IMR-90 (cell line): ENCODE measurements around the gene KCNMB2. TPM values are rescaled to one million over a fixed set of nuclear protein-coding genes. Genes with fewer than 3 reads are reported as not detected.

Experiments
- ATAC-seq: fragments of 200-7000 bp; cut with Tn5 transposase; 2 replicates; pipeline ENCODE4 v1.9.1; 2020; ENCODE audit warnings: low read depth, mild to moderate bottlenecking, moderate library complexity
- BruUV-seq: library from RNA; stranded (reverse); fragments of 400-500 nt; replicated peaks from 2 replicates; lab custom pipeline; 2021; lab: Mats Ljungman, UMichigan
- CTCF ChIA-PET: fragments of 300-600 bp; formaldehyde crosslinking; extraction: SDS; loops from one replicate; lab custom pipeline; 2021; ENCODE audit warnings: antibody characterized with exemption; lab: Yijun Ruan, JAX
- POLR2A ChIA-PET: fragments of 300-600 bp; sonication (Branson Sonifier 250); formaldehyde crosslinking; loops from one replicate; lab custom pipeline; 2022; ENCODE audit warnings: antibody characterized with exemption; ENCODE audit not compliant: unreplicated experiment; lab: Charles Lee
- DNase-seq: peaks from one replicate; pipeline ENCODE4 v3.0.0; 2013
- H2AFZ ChIP-seq: replicated peaks from 2 replicates; pipeline ENCODE3; 2013; ENCODE audit warnings: low read length, mild to moderate bottlenecking; ENCODE audit not compliant: poor library complexity
- H2AK5ac ChIP-seq: 2 replicates; pipeline ENCODE4 v1.6.1; 2013; ENCODE audit warnings: low read depth, low read length, inconsistent platforms
- H2AK9ac ChIP-seq: replicated peaks from 2 replicates; pipeline ENCODE3; 2013; ENCODE audit warnings: mild to moderate bottlenecking, low read depth, low read length, moderate library complexity; ENCODE audit not compliant: poor library complexity
- H2BK120ac ChIP-seq: 2 replicates; pipeline ENCODE4 v1.6.1; 2013; ENCODE audit warnings: low read depth, low read length, inconsistent platforms
- H2BK15ac ChIP-seq: 3 replicates; pipeline ENCODE4 v1.6.1; 2013; ENCODE audit warnings: low read depth, low read length, inconsistent platforms
- H2BK20ac ChIP-seq: 2 replicates; pipeline ENCODE4 v1.6.1; 2013; ENCODE audit warnings: low read depth, mild to moderate bottlenecking, inconsistent platforms, low read length, moderate library complexity
- H2BK5ac ChIP-seq: 2 replicates; pipeline ENCODE4 v1.6.1; 2013; ENCODE audit warnings: mild to moderate bottlenecking, low read depth, low read length, inconsistent platforms; ENCODE audit not compliant: poor library complexity, severe bottlenecking
- H3K14ac ChIP-seq: replicated peaks from 2 replicates; pipeline ENCODE4 v1.6.1; 2013; ENCODE audit warnings: low read depth, low read length, inconsistent platforms
- H3K18ac ChIP-seq: 2 replicates; pipeline ENCODE4 v1.6.1; 2013; ENCODE audit warnings: low read depth, low read length, control low read depth
- H3K23ac ChIP-seq: 2 replicates; pipeline ENCODE4 v1.6.1; 2013; ENCODE audit warnings: low read depth, low read length, inconsistent platforms
- H3K27ac ChIP-seq: 2 replicates; pipeline ENCODE4 v1.5.1; 2013; ENCODE audit warnings: mild to moderate bottlenecking, control low read depth, low read length; ENCODE audit not compliant: insufficient read depth
- H3K27me3 ChIP-seq: 2 replicates; pipeline ENCODE4 v1.6.1; 2013; ENCODE audit warnings: low read length; ENCODE audit not compliant: control insufficient read depth, insufficient read depth
- H3K36me3 ChIP-seq: 2 replicates; pipeline ENCODE4 v1.6.1; 2013; ENCODE audit warnings: low read length, mixed read lengths; ENCODE audit not compliant: control insufficient read depth, insufficient read depth
- H3K4ac ChIP-seq: 2 replicates; pipeline ENCODE4 v1.6.1; 2013; ENCODE audit warnings: low read depth, low read length, inconsistent platforms
- H3K4me1 ChIP-seq: 2 replicates; pipeline ENCODE4 v1.6.1; 2013; ENCODE audit warnings: low read length, mixed read lengths; ENCODE audit not compliant: control insufficient read depth, insufficient read depth
- H3K4me2 ChIP-seq: 2 replicates; pipeline ENCODE4 v1.6.1; 2013; ENCODE audit warnings: low read depth, mild to moderate bottlenecking, control low read depth, low read length, moderate library complexity
- H3K4me3 ChIP-seq: 2 replicates; pipeline ENCODE4 v1.5.1; 2013; ENCODE audit warnings: low read depth, mild to moderate bottlenecking, control low read depth, low read length, moderate library complexity; ENCODE audit not compliant: insufficient read depth
- H3K56ac ChIP-seq: 2 replicates; pipeline ENCODE4 v1.6.1; 2013; ENCODE audit warnings: low read length, inconsistent platforms; ENCODE audit not compliant: insufficient read depth; ENCODE audit errors: extremely low read depth
- H3K79me1 ChIP-seq, 2 experiments: 2 replicates each; pipeline ENCODE4 v1.6.1; 2013; ENCODE audit warnings: low read length in 2 of 2, inconsistent platforms in 1 of 2, low read depth in 1 of 2
- H3K9ac ChIP-seq: 2 replicates; pipeline ENCODE4 v1.6.1; 2013; ENCODE audit warnings: low read depth, low read length, control low read depth
- H3K9me1 ChIP-seq: 2 replicates; pipeline ENCODE4 v1.6.1; 2013; ENCODE audit warnings: low read length, inconsistent platforms; ENCODE audit not compliant: insufficient read depth
- H3K9me3 ChIP-seq: 2 replicates; pipeline ENCODE4 v1.6.1; 2013; ENCODE audit warnings: low read length; ENCODE audit not compliant: control insufficient read depth, insufficient read depth
- H4K20me1 ChIP-seq: 2 replicates; pipeline ENCODE4 v1.6.1; 2013; ENCODE audit warnings: low read length, inconsistent platforms; ENCODE audit not compliant: insufficient read depth
- H4K5ac ChIP-seq: 2 replicates; pipeline ENCODE4 v1.6.1; 2013; ENCODE audit warnings: mild to moderate bottlenecking, low read depth, low read length, control low read depth
- H4K8ac ChIP-seq, 2 experiments: 2 replicates each; pipeline ENCODE4 v1.6.1; 2013; ENCODE audit warnings: low read depth in 2 of 2, low read length in 2 of 2, control low read depth in 1 of 2, inconsistent platforms in 1 of 2
- H4K91ac ChIP-seq: 2 replicates; pipeline ENCODE4 v1.6.1; 2013; ENCODE audit warnings: low read depth, low read length, inconsistent platforms; ENCODE audit not compliant: insufficient read depth
- BHLHE40 ChIP-seq: fragments of 150-350 bp; IDR thresholded peaks from 2 replicates; pipeline ENCODE4 v1.6.1; 2016; ENCODE audit warnings: mild to moderate bottlenecking, low read depth, low read length
- CEBPB ChIP-seq: IDR thresholded peaks from 2 replicates; pipeline ENCODE4 v1.6.1; 2012; ENCODE audit warnings: low read depth, low read length, improper control_type of control experiment
- CHD1 ChIP-seq: IDR thresholded peaks from 2 replicates; pipeline ENCODE4 v1.6.1; 2012; ENCODE audit warnings: low read depth, low read length, improper control_type of control experiment
- FOS ChIP-seq: fragments of 150-350 bp; IDR thresholded peaks from 2 replicates; pipeline ENCODE4 v1.6.1; 2016; ENCODE audit warnings: low read depth, low read length
- MAFK ChIP-seq: IDR thresholded peaks from 2 replicates; pipeline ENCODE4 v1.6.1; 2012; ENCODE audit warnings: low read depth, low read length, improper control_type of control experiment
- MAZ ChIP-seq: IDR thresholded peaks from 2 replicates; pipeline ENCODE4 v1.6.1; 2012; ENCODE audit warnings: low read depth, mild to moderate bottlenecking, low read length, improper control_type of control experiment, moderate library complexity, borderline replicate concordance
- MXI1 ChIP-seq: IDR thresholded peaks from 2 replicates; pipeline ENCODE4 v1.6.1; 2012; ENCODE audit warnings: low read depth, mild to moderate bottlenecking, low read length, moderate library complexity, borderline replicate concordance
- NFE2L2 ChIP-seq: fragments of 150-350 bp; IDR thresholded peaks from 2 replicates; pipeline ENCODE4 v1.6.1; 2016; ENCODE audit warnings: low read depth, mild to moderate bottlenecking, low read length
- POLR2A ChIP-seq: IDR thresholded peaks from 2 replicates; pipeline ENCODE4 v1.6.1; 2012; ENCODE audit warnings: mild to moderate bottlenecking, low read depth, low read length
- RAD21 ChIP-seq: IDR thresholded peaks from 2 replicates; pipeline ENCODE4 v1.6.1; 2012; ENCODE audit warnings: low read length, improper control_type of control experiment
- RCOR1 ChIP-seq: IDR thresholded peaks from 2 replicates; pipeline ENCODE4 v1.6.1; 2012; ENCODE audit warnings: mild to moderate bottlenecking, low read length, improper control_type of control experiment; ENCODE audit not compliant: insufficient replicate concordance
- RFX5 ChIP-seq: IDR thresholded peaks from 2 replicates; pipeline ENCODE4 v1.8.0; 2012; ENCODE audit warnings: low read depth, mild to moderate bottlenecking, low read length, moderate library complexity
- SMC3 ChIP-seq: fragments of 150-350 bp; IDR thresholded peaks from 2 replicates; pipeline ENCODE4 v1.6.1; 2016; ENCODE audit warnings: low read depth, mild to moderate bottlenecking, antibody characterized with exemption, low read length, moderate library complexity
- USF2 ChIP-seq: fragments of 150-350 bp; IDR thresholded peaks from 2 replicates; pipeline ENCODE4 v1.6.1; 2017; ENCODE audit warnings: mild to moderate bottlenecking, antibody characterized with exemption, low read length, low read depth
- WGBS, 2 experiments: methylation state at CpG; one replicate each; pipeline versions ENCODE4 v1.1.5 to v1.1.7; 2013; ENCODE audit warnings: missing lambda C conversion rate in 2 of 2; ENCODE audit not compliant: insufficient read length in 1 of 2; ENCODE audit errors: extremely low coverage in 2 of 2; 5-methylcytosine and 5-hydroxymethylcytosine counted together
- dilution Hi-C: fragments of 300-500 bp; cut with HindIII; formaldehyde crosslinking; loops from one replicate; pipeline ENCODE4 v1.14.3; 2018; ENCODE audit warnings: low sequenced_read_pairs; ENCODE audit not compliant: unreplicated experiment
- in situ Hi-C: fragments of 300-500 bp; cut with MboI; formaldehyde crosslinking; loops from 3 replicates; pipeline ENCODE4 v1.14.3; 2019; ENCODE audit warnings: low sequenced_read_pairs, inconsistent platforms, mixed read lengths
- intact Hi-C: fragments of 100-400 bp; cut with micrococcal nuclease; formaldehyde crosslinking; loops from 2 replicates; pipeline ENCODE4 v1.10.0; 2022
- polyA plus RNA-seq, 3 experiments: library from polyadenylated mRNA; depleted of rRNA; stranded (reverse); fragments of >200 nt; gene quantifications; 2 replicates each; pipeline ENCODE4 v1.2.3, GENCODE V29; 2012; ENCODE audit warnings: low replicate concordance in 1 of 3
- total RNA-seq: library from RNA; depleted of rRNA; stranded (reverse); fragments of >200 nt; gene quantifications from 2 replicates; pipeline ENCODE4 v1.2.3, GENCODE V29; 2012
- TF ChIP-seq, protein P1 (sequence below): fragments of 150-350 bp; IDR thresholded peaks from 2 replicates; pipeline ENCODE4 v1.6.1; 2016; ENCODE audit warnings: low read depth, mild to moderate bottlenecking, low read length, moderate library complexity, borderline replicate concordance
- TF ChIP-seq, protein P2 (sequence below): conservative IDR thresholded peaks from 2 replicates; pipeline ENCODE4 v1.5.1; 2012; ENCODE audit warnings: mild to moderate bottlenecking, low read depth, low read length, improper control_type of control experiment

KCNMB2 gene
- total and polyA plus RNA-seq, 2 of the 4 experiments (the other 2 are of a cell fraction) = not detected

DNA sequence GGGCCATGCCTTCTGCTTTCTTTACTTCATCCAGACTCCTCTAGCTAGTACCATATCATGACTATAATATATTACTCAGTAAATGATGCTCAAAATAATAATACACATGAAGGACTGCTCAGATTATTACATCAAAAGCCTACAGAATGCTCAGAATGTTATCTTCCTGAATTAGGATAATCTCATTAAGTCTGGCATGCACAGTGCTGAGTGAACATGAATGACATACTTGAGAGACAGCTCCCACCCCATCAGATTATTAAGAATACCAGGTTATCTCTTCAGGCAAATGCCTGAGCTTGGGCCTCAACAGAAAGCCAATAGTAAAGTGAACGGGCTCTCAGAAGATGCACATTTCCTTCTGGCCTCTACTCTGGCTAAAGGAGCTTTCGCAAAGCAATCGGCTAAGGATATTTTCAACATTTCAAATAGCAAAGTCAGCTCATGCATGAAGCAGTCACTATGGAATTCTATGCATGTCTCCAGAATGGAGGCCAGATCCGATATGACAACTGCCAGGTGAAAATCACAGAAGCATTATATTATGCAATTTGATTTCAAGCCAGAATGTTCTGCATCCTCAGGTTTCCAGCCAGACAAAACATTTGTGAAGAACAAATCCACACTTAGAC is 122.6 kb downstream of the KCNMB2 start:
- Histone ChIP-seq H3K4me2 (no peak overlapping the region), H3K4me3 (no peak overlapping the region), H4K20me1 (no peaks in the 10 kb centered on the region), H3K27ac (no peak overlapping the region), H3K9me1 (no peaks in the 10 kb centered on the region), H2BK120ac (no peak overlapping the region), H3K79me1 (no peaks in the 10 kb centered on the region), H2AK9ac (no peak overlapping the region), H4K91ac (no peak overlapping the region), H3K14ac (no peak overlapping the region), H3K9me3 (no peaks in the 10 kb centered on the region), H2AFZ (no peak overlapping the region), H3K4me1 (no peaks in the 10 kb centered on the region), H3K9ac (no peak overlapping the region), H3K56ac (no peak overlapping the region), H4K8ac (no peak overlapping the region), H3K27me3 (no peaks in the 10 kb centered on the region), H2AK5ac (no peak overlapping the region), H2BK20ac (no peak overlapping the region), H2BK5ac (no peak overlapping the region), H3K23ac (no peak overlapping the region), H3K4ac (no peak overlapping the region), H4K5ac (no peak overlapping the region), H3K18ac (no peak overlapping the region), H3K36me3 (no peaks in the 10 kb centered on the region), H2BK15ac (no peak overlapping the region)
- dilution Hi-C loops = no loop called here
- POLR2A ChIA-PET = no interaction called here
- in situ Hi-C loops = no loop called here
- 43% methylated on average over 1 of the region's 4 CpGs; no CpG with 5 or more reads in 1 of the 2 experiments for WGBS, 2 experiments
- BruUV-seq = no TSS peak
- no peak for ATAC-seq
- CTCF ChIA-PET = no interaction called here
- TF ChIP-seq, protein P1, sequence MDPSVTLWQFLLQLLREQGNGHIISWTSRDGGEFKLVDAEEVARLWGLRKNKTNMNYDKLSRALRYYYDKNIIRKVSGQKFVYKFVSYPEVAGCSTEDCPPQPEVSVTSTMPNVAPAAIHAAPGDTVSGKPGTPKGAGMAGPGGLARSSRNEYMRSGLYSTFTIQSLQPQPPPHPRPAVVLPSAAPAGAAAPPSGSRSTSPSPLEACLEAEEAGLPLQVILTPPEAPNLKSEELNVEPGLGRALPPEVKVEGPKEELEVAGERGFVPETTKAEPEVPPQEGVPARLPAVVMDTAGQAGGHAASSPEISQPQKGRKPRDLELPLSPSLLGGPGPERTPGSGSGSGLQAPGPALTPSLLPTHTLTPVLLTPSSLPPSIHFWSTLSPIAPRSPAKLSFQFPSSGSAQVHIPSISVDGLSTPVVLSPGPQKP = no peak
- no peak for TF ChIP-seq CEBPB
- TF ChIP-seq MAZ = no peak
- no peak for TF ChIP-seq MXI1
- no peak for TF ChIP-seq NFE2L2
- no peak for TF ChIP-seq MAFK
- TF ChIP-seq SMC3 = no peak
- no peak for TF ChIP-seq RFX5
- TF ChIP-seq BHLHE40 = no peak
- no peak for TF ChIP-seq FOS
- no peak for TF ChIP-seq USF2
- TF ChIP-seq, protein P2, sequence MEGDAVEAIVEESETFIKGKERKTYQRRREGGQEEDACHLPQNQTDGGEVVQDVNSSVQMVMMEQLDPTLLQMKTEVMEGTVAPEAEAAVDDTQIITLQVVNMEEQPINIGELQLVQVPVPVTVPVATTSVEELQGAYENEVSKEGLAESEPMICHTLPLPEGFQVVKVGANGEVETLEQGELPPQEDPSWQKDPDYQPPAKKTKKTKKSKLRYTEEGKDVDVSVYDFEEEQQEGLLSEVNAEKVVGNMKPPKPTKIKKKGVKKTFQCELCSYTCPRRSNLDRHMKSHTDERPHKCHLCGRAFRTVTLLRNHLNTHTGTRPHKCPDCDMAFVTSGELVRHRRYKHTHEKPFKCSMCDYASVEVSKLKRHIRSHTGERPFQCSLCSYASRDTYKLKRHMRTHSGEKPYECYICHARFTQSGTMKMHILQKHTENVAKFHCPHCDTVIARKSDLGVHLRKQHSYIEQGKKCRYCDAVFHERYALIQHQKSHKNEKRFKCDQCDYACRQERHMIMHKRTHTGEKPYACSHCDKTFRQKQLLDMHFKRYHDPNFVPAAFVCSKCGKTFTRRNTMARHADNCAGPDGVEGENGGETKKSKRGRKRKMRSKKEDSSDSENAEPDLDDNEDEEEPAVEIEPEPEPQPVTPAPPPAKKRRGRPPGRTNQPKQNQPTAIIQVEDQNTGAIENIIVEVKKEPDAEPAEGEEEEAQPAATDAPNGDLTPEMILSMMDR = no peak
- no peak for TF ChIP-seq RCOR1
- TF ChIP-seq POLR2A = no peak
- TF ChIP-seq RAD21 = no peak
- no peak for TF ChIP-seq CHD1
- DNase-seq = no peak
- intact Hi-C loops = no loop called here
